NCI-H2107 treated with DMSO at 0.1 percent for 48 hours (cell line): Measurements from ENCODE around the gene NOX1.
A peak's percentile ranks its signal among the peaks of the same experiment; 100 is the strongest.

Experiments
- DNase-seq: peaks from one replicate; lab custom pipeline; 2025; ENCODE audit not compliant: unreplicated experiment; lab: John Stamatoyannopoulos, UW

Gene NOX1

GRCh38 chrX:100874325-100874724 is at the start of gene NOX1:
Gene NOX1 (minus strand): TSS chrX:100874359. CDS start chrX:100874139, 220 bp downstream.
- DNase-seq: no peak

- no peak for DNase-seq
Measured at GRCh38 chrX:100915562-100915961, 41.4 kb upstream of the NOX1 start.

- DNase-seq: no peak
Measured at GRCh38 chrX:100913111-100913510, 39.0 kb upstream of the NOX1 start.

GRCh38 chrX:100911731-100912130 is 37.6 kb upstream of the NOX1 start:
- no peak for DNase-seq

GRCh38 chrX:100905620-100906019 is 31.5 kb upstream of the NOX1 start:
- no peak for DNase-seq

- DNase-seq: no peak
Measured at GRCh38 chrX:100904433-100904832, 30.3 kb upstream of the NOX1 start.

DNA sequence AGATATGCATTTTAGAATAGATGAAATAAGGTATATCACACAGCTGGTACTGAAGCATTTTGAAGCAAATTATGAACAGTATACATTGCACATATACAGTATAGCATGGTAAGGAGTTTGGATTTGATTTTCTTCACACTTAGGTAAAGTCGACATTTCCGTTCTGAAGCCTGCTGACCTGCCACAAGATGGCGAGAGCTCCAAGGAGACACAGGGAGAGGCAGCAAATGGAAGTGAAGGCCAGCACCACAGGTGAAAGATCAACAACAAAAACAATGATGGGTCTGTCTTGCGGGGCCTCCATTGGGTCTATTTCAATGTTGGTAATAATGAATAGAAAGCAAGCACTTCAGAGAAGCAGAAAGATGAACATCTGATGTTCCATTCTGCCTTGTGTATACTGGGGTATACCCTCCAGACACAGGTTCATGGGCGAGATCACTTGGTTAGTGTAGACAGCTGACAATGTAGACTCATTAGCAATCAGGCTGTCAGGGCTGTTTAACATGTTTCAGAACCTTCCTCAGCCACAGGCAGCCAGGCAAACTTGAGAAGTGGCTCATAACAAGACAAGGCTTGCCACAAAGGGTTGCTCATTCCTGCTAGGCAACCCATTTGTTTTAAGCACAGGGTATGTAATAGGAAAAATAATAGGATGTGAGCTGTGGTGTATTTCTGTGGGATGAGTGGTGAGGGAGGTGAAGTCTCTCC is 21.4 kb upstream of the NOX1 start:
- DNase-seq: peak; percentile 33

GRCh38 chrX:100883654-100884053 is 9.5 kb upstream of the NOX1 start:
- DNase-seq: no peak

DNA sequence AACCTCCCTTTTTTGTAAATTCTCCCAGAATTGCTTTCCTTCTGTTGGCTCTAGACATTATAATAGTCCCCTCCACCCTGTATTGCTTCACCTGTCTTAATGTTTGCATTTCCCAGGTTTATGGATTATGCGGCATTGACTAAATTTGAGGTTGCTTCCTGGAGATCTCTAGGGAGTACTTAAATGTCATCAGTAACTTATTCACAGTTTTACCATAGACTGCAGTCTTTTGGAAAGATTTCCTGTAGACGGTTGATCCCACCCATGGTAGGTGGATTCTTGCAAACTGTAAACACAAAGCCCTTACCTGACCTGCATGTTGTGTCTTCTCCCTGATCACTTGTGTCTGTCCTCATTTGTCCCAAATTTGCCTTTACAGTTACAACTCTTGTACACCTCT is 6.2 kb upstream of the NOX1 start:
- no peak for DNase-seq

DNA sequence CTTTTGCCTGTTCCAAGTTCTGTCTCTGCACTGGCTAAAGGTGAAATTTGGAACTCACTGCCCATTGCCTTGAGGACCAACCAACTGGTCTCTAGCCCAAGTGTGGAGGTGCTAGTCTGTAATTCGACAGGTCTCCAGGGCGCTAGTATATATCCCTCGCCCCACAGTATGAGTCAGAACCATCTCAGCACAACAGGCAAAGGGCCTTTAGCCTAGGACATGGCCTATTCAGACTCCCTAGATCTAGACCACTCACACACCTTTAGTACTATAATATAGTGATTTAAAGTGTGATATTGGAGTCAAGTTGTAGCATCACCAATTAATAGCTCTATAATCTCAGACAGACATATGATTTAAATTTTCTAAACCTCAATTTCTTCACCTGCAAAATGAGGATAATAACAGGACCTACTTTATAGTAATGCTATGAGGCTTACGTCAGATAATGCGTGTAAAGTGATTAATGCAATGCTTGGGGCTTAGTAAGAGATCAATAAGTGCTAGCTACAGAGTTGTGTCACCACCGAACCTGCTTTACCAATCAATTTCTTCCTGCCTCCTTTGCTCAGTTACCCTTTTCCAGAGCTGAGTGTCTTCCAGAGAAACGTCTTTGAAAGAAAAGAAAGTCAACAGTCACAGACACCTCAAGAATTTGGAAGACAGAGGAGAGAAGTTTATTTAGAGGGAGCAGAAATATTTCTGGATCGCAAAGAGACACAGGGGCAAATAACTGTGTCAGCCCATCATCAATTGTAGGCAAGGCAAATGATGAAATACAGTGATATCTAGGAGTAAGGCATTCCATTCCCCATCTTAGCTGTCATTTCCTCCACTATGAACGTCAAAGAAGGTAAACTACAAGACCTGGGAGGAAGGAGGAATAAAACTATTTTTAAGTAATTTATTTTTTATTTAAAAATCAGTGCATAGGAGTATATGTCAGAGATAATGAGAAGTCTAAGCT is 2.3 kb downstream of the NOX1 start:
- DNase-seq: no peak

DNA sequence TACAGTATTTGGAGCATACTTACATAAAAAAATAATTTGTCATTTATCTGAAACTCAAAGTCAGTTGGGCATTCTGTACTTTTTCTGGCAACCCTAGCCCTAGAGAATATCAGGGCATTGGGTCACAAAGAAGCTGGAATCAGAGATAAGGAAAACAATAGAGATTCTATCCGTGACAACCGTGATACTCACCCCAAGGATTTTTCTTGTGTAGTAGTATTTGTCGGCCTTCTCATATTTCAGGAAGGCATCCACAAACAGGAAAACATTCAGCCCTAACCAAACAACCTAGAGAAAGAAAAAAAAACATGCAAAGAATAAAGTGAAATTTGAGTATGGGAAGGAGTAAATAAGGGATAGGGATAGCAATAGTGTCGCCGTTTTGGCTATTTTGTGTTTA is 3.6 kb downstream of the NOX1 start:
- no peak for DNase-seq

DNA sequence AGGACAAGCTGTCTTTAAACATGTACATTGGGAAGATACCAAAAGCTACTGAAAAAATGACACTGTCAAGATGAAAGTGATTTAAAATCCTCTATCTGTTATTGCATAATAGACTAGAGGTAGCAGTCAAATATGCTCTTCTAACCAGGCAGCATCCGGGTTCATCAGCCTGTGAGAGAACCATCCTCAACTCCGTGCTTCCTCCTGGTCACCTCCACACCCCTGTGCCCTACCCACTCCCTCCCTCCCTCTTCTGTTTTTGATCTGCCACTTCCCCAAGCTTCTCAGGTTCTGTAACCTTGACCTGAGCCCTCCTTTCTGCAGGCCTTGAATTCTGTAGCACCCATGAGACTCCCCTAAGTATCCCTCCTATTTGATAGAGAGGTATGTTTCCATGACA is 5.9 kb downstream of the NOX1 start:
- DNase-seq: no peak

GRCh38 chrX:100864657-100865391 is 9.3 kb downstream of the NOX1 start:
- no peak for DNase-seq

GRCh38 chrX:100863326-100863864 is 10.8 kb downstream of the NOX1 start:
- no peak for DNase-seq

- no peak for DNase-seq
Measured at GRCh38 chrX:100852810-100853209, 21.3 kb downstream of the NOX1 start.

DNA sequence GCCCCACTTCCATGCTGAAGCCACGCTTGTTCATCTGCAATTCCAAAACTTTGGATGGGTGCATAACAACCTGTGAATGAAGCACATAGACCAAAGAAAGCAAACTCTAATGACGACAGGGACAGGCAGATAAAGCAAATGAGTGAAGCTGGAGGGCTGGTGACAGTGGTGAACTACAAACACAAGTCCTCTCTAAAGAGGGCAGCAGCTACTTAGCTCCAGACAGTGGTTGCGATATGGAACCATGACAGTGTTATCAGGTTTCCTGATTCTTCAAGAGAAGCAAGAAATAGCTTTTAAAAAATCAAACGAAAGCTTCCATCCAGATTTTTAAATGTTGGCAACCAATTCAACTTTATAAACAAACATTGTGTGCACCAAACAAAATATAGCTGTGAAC is 23.8 kb downstream of the NOX1 start:
- DNase-seq: no peak

GRCh38 chrX:100831219-100831946 is 42.8 kb downstream of the NOX1 start:
- no peak for DNase-seq

GRCh38 chrX:100830547-100830946 is 43.6 kb downstream of the NOX1 start:
- no peak for DNase-seq

- no peak for DNase-seq
Measured at GRCh38 chrX:100830143-100830542, 44.0 kb downstream of the NOX1 start.

- DNase-seq: no peak
Measured at GRCh38 chrX:100829730-100830129, 44.4 kb downstream of the NOX1 start.
